Caco-2 (cell line): ENCODE measurements around the gene TNFRSF4. TPM values are rescaled to one million over a fixed set of nuclear protein-coding genes. Genes with fewer than 3 reads are reported as not detected.
"Not testable (repeated sequence)": the region's sequence is repeated elsewhere in the genome, so short reads cannot be mapped to it uniquely, and the experiment has no call there.

Source experiments
- BruUV-seq: library from RNA; stranded (reverse); fragments of 400-500 nt; replicated peaks from 2 replicates; lab custom pipeline; 2021; lab: Mats Ljungman, UMichigan
- CTCF ChIA-PET: fragments of 300-600 bp; sonication (Branson Sonifier 250); formaldehyde crosslinking; loops from one replicate; lab custom pipeline; 2022; ENCODE audit warnings: antibody characterized with exemption; lab: Charles Lee
- POLR2A ChIA-PET: fragments of 300-600 bp; sonication (Branson Sonifier 250); formaldehyde crosslinking; loops from one replicate; lab custom pipeline; 2022; ENCODE audit warnings: antibody characterized with exemption; lab: Charles Lee
- DNase-seq, 2 experiments: peaks; one replicate each; pipeline versions ENCODE4 v3.0.0 to v3.0.0-alpha.2; 2020 to 2022
- H3K27me3 ChIP-seq: replicated peaks from 2 replicates; pipeline ENCODE4 v1.6.0; 2011; ENCODE audit warnings: low read length; ENCODE audit not compliant: control insufficient read depth, insufficient read depth
- H3K36me3 ChIP-seq: 2 replicates; pipeline ENCODE4 v1.5.1; 2011; ENCODE audit warnings: low read length; ENCODE audit not compliant: control insufficient read depth, insufficient read depth
- H3K4me1 ChIP-seq: fragments of 250-450 bp; sonication (Bioruptor Pico); 2 replicates; pipeline ENCODE4 v1.5.1; 2020; ENCODE audit warnings: mild to moderate bottlenecking
- H3K4me3 ChIP-seq: 2 replicates; pipeline ENCODE4 v1.5.1; 2011; ENCODE audit warnings: low read depth, mild to moderate bottlenecking, control low read depth, low read length
- H3K9me3 ChIP-seq: fragments of 250-450 bp; sonication (Bioruptor Pico); 2 replicates; pipeline ENCODE4 v1.5.1; 2020; ENCODE audit warnings: mild to moderate bottlenecking, moderate library complexity
- H3K27ac Mint-ChIP-seq: one replicate; pipeline ENCODE4 v1.8.0; 2022; ENCODE audit warnings: mixed read lengths; ENCODE audit not compliant: unreplicated experiment
- H3K27me3 Mint-ChIP-seq: one replicate; pipeline ENCODE4 v1.8.0; 2022; ENCODE audit warnings: mixed read lengths; ENCODE audit not compliant: insufficient read depth, unreplicated experiment
- H3K36me3 Mint-ChIP-seq: one replicate; pipeline ENCODE4 v1.8.0; 2022; ENCODE audit warnings: mild to moderate bottlenecking, mixed read lengths; ENCODE audit not compliant: insufficient read depth, unreplicated experiment
- H3K4me1 Mint-ChIP-seq: one replicate; pipeline ENCODE4 v1.8.0; 2022; ENCODE audit warnings: low read depth, mixed read lengths; ENCODE audit not compliant: unreplicated experiment
- H3K4me3 Mint-ChIP-seq: one replicate; pipeline ENCODE4 v1.8.0; 2022; ENCODE audit warnings: mild to moderate bottlenecking, moderate library complexity, mixed read lengths; ENCODE audit not compliant: unreplicated experiment
- H3K9me3 Mint-ChIP-seq: one replicate; pipeline ENCODE4 v1.8.0; 2022; ENCODE audit warnings: mixed read lengths; ENCODE audit not compliant: unreplicated experiment
- CTCF ChIP-seq, 2 experiments: fragments of 200-600 bp in 1 of 2; IDR thresholded peaks; 1 replicate in 1 of 2; 2 replicates in 1 of 2; pipeline versions ENCODE4 v1.5.1 to v1.8.0; 2011 to 2022; ENCODE audit warnings: antibody characterized with exemption in 1 of 2, control low read depth in 1 of 2, inconsistent platforms in 1 of 2, low read depth in 1 of 2, low read length in 1 of 2, mild to moderate bottlenecking in 1 of 2, moderate library complexity in 1 of 2; ENCODE audit not compliant: insufficient read depth in 1 of 2, severe bottlenecking in 1 of 2, unreplicated experiment in 1 of 2
- intact Hi-C: fragments of 100-400 bp; cut with micrococcal nuclease; formaldehyde crosslinking; loops from one replicate; pipeline ENCODE4 v1.10.0; 2022; ENCODE audit not compliant: unreplicated experiment
- total RNA-seq: library from RNA; stranded (reverse); gene quantifications from 2 replicates; pipeline ENCODE4 v1.2.3, GENCODE V29; 2022

TNFRSF4 gene
- total RNA-seq, 1 experiment from 2014 or later: not detected

GRCh38 chr1:1253314-1253713 is 39.4 kb upstream of the TNFRSF4 start:
- no peak for DNase-seq
- no peaks in the 10 kb centered on the region for H3K27me3 Mint-ChIP-seq
- BruUV-seq: no TSS peak
- H3K9me3 Mint-ChIP-seq: no peaks in the 10 kb centered on the region
- CTCF ChIA-PET: no interaction called here
- TF ChIP-seq CTCF (IDR thresholded peaks at IDR 0.05; ENCODE audit: insufficient read depth in 1 of 2, low read depth in 1 of 2, low read length in 1 of 2, severe bottlenecking in 1 of 2, unreplicated experiment in 1 of 2): no peak
- intact Hi-C loops: no loop called here
- no peaks in the 10 kb centered on the region for H3K4me1 Mint-ChIP-seq
- Histone ChIP-seq H3K27me3 (no peaks in the 10 kb centered on the region), H3K4me3 (no peak overlapping the region), H3K36me3 (peaks cover 1% of the 10 kb centered on the region; the same call in 1 of the 2 replicates), H3K4me1 (no peaks in the 10 kb centered on the region), H3K9me3 (no peaks in the 10 kb centered on the region)
- H3K36me3 Mint-ChIP-seq: peaks cover 54% of the 10 kb centered on the region
- H3K27ac Mint-ChIP-seq: no peak overlapping the region
- POLR2A ChIA-PET: no interaction called here
- no peak overlapping the region for H3K4me3 Mint-ChIP-seq

DNA sequence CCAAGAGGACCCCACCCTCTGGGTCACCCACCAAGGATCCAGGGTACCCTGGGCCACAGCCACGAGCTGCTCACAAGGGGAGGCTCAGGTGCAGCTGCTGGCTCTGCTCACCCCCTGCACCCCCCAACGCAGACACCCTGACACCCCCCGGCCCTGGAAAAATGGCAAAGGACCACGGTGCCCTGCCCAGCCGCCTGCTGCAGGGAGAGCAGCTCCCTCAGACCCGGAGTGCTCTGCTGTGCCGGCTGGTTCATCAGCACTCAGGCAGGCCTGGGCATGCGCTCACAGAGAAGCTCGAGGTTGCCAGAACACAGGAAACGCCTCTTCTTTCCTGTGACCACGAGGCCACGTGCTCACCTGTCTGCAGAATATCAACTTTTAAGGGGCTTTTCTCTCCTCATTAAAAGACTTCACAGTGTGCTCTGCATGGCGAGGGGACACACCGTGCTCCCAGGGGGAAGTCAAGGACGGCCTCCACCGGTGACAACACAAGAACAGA is 36.9 kb upstream of the TNFRSF4 start:
- POLR2A ChIA-PET: no interaction called here
- intact Hi-C loops: no loop called here

GRCh38 chr1:1248009-1248913 is 34.3 kb upstream of the TNFRSF4 start:
- H3K4me3 ChIP-seq, POLR2A ChIA-PET, H3K4me1 Mint-ChIP-seq, BruUV-seq, H3K36me3 ChIP-seq, H3K27me3 Mint-ChIP-seq, intact Hi-C loops, H3K27me3 ChIP-seq, H3K27ac Mint-ChIP-seq, H3K4me1 ChIP-seq, H3K4me3 Mint-ChIP-seq, CTCF ChIA-PET, H3K9me3 Mint-ChIP-seq, H3K9me3 ChIP-seq, DNase-seq: not testable (repeated sequence)
- H3K36me3 Mint-ChIP-seq: peaks cover 16% of the 10 kb centered on the region

More for the DNA sequence above, 36.9 kb upstream of the TNFRSF4 start:
- H3K9me3 Mint-ChIP-seq: no peaks in the 10 kb centered on the region
- no peak overlapping the region for H3K4me3 Mint-ChIP-seq
- no peak overlapping the region for H3K4me3 ChIP-seq
- H3K36me3 Mint-ChIP-seq: peaks cover 30% of the 10 kb centered on the region
- no peaks in the 10 kb centered on the region for H3K27me3 Mint-ChIP-seq
- no peaks in the 10 kb centered on the region for H3K36me3 ChIP-seq
- no peaks in the 10 kb centered on the region for H3K4me1 ChIP-seq
- no peaks in the 10 kb centered on the region for H3K4me1 Mint-ChIP-seq
- no peak for DNase-seq
- no peaks in the 10 kb centered on the region for H3K9me3 ChIP-seq
- no peaks in the 10 kb centered on the region for H3K27me3 ChIP-seq
- no peak for TF ChIP-seq CTCF (IDR thresholded peaks at IDR 0.05; ENCODE audit: insufficient read depth in 1 of 2, low read depth in 1 of 2, low read length in 1 of 2, severe bottlenecking in 1 of 2, unreplicated experiment in 1 of 2)
- no TSS peak for BruUV-seq
- CTCF ChIA-PET: no interaction called here
- H3K27ac Mint-ChIP-seq: no peak overlapping the region
